Activated CD4-positive, alpha-beta T cell treated with anti-CD3 and anti-CD28 coated beads, Interleukin-2, amount 50 U/mL, for 1 hour (primary cell): ENCODE results near the gene PEX14.

Experiments
- DNase-seq: peaks from one replicate; pipeline ENCODE4 v3.0.0-alpha.2; 2020

The PEX14 gene

DNA sequence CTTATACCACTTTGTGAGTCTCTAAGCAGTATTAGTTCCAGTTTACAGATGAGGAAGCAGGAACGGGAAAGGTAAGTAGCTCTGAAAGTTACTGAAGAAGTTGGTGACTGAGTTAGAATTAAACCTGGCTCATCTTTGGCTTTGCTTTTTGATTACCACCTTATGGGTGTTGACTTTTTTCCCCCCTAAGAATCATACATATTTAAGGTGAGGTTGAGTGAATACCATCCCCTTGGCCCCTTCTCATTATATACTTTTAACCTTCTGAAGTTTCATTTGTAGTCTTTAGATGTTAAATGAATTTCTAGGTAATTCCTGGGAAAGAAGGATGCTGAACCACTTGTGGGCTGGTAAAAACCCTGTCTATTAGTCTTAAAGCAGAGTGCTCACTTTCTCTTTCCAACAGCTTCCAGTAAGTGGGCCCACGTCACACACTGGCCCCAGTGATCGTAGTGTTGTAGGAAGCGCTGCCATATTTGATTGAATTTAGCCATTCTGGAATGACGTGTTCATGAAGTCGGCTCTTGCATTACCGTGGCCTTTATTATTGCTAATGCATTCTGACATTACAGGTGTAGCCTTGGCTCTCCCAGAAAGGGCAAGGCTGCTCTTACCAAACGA is 46.9 kb downstream of the PEX14 start:
- DNase-seq, result no peak

DNA sequence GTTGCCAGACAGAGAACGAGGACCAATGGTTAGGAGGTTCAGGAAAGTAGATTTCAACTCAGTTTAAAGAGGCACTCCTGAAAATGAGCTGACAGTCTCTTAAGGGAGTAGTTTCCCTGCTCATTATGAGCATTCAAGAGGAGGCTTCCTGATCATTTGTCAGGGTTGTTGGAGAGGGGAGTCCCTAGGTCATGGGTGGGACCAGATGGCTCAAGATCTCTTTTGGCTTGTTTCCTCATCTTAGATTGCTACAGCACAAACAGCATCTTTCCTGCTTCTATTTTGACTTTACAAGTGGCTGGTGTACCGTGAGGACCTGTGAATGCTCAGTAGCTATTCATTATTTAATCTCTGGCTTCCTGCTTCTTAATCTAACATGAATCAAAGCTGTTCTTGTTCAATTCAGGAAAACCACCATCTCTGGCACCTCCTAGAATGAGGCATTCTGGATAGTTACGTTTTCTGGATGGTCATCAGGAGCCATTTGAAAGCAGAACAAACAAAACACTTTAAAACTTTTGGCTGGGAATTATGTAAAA is 47.6 kb downstream of the PEX14 start:
- no peak for DNase-seq

DNA sequence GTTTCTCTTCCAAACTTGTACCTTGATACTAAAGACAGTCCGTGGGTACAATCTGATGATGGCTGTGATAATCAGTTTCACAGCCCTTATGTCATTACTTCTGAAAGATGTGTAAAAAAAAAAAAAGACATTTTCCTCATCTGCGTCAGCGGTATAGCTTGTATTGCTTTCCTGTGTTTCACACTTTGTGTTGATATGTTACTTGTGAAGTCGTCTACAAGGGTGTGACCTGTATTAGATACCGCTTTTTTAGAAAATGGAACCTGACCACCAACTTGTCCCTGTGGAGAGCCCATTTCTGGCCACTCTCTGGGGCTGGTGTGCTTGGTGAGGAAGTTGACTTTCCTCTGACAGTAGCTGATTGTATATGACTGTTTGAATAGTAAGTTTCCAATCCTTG is 50.5 kb downstream of the PEX14 start:
- no peak for DNase-seq

DNA sequence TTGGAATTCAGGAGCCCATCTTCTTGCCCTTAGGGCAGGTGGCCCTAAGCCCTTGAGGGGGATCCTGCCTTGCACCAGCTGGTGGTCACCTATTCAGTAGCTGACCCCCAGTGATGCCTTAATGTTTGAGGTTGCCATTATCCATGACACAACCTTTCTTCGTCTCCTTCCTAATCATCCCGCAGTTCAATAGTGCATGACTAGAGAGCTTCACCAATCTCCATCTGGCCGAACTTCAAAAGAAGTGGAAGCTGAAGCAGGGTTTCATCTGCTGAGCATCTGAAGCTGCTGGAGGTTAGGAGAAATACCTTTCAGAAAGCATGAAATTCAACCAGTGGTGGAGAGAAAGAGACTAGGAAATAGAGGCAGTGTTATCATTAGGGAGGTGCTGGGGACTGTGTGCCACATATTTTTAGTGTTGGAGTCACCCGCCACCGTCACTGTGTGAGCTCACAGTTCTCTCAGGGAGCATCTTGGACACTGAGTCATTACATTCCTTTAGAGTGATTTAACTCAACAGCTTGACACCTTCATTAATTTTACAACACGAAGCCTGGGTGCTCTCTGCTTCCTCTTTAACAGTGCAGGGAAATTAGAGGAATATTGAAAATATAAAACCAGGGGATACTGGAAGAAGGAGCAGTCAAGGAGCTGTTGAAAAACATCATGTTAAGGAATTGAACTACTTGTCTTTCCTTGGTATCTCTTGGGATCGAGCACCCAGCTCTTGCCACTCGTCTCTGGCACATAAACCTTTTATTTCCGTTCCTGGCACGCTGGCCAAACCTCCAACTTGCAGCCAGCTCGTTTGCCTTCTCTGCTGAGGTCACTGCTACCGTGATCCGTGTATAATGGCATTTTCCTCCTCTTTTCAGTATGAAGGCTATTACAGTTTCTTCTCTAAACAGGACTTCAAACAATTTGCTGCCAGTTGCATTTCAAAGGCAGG is 53.6 kb downstream of the PEX14 start:
- DNase-seq, result no peak

DNA sequence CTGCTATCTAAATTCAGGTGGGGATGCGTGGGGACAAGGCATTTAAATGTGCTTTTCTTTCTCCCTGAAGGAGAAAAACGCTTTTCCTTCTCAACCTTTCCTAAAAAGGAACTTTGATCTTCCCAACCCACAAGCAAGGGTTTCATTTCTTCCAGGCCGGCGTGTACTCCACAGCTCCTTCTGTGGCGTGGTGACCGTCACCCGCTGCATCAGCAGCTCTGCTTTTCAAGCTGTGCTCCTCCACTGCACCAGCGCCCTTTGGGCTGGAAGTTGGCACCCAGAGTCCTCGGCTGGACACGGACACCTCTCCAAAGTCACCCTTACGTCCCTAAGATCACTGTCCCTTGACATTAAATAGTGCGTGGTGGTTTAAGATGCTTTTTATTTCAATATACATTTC is 54.3 kb downstream of the PEX14 start:
- DNase-seq, result no peak

DNA sequence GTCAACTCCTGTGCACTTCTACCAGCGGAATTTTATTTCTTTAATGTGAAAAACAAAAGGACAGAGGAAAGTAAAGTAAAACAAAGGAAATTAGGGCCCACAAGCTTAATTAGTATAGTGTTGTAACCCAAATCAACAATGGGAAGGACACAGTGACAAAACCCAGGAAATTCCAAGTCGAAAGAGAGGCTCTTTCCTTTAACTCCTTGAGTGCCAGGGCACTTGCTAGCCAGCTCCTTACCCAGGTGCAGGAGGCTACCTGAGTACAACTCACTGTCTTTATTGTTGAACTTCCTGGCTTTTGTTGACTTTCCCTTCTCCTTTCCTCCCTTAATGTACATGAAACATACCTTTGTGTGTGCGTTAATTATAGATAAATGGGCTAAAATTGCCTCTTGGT is 55.0 kb downstream of the PEX14 start:
- DNase-seq, result no peak

DNA sequence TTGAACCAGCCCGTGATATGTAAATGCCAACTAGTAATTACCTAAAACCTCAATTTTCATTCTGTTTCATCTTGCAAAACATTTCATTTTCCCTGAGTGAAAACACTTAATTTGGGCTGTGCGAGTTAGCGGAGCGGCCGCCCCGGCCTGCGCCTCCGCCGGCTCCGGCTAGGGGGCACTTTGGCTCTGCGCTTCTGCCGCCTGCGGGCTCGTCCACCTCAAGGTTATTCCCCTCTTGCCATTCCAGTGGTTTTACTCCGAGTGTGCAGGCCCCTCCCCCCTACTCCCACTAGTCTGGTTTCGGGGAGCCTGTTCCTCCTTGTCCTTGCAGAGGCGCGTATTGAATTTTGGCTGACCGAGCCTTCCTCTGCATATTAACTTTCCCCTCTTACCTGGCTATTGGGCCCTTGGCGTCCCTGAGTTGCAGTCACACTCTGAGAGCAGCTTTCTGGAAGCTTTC is 55.6 kb downstream of the PEX14 start:
- no peak for DNase-seq

DNA sequence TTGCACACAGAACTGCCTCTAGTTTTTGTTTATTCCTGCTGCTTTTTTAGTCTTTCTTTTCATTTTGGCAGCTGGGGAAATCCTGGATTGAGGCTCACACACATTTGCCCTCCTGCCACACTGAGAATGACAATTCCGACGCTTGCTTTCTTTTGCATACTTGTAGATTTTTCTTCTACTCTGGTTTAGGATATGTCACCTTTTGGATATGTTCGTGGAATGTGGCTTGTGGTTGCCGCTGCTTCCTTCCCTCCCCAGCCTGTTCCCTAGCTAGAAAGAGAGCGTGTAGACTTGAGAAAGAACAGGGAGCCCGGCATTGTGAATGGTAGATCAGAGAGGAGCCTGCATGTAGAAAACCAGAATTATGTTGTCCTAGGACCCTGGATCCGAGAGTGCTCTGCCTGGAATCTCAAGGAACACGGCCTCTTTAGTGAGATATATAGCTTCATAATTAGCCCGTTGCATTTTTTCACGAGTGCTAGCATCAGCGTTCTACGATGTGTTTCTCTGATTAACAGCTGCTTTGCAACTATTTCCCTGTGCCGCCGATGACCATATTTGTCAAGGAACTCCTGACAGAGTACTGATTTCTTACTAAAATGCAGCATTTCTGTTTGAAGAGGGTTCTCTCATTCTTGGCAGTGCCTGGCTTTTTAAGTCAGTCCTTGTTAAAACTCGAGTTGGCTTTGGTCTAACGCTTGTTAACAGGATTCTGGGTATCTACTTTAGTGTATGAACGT is 56.2 kb downstream of the PEX14 start:
- DNase-seq, result no peak

DNA sequence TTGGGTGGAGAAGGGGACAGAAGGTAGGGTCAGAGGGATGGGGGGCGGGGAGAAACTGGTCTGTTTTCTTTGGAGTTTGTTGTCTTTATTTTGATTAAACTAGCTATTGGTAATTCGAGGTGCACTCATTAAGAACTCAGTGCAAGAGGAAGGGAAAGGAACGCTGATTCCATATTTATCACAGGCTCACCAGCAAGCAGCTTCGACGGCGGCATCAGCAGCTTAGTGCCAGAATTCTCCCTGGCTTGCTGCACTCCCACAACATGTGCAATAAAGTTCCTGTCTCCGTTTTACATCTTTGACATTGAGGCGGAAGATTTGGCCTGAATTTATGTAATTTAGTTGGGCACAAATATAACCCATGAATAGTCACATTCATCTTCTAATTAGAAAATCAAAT is 57.6 kb downstream of the PEX14 start:
- no peak for DNase-seq

DNA sequence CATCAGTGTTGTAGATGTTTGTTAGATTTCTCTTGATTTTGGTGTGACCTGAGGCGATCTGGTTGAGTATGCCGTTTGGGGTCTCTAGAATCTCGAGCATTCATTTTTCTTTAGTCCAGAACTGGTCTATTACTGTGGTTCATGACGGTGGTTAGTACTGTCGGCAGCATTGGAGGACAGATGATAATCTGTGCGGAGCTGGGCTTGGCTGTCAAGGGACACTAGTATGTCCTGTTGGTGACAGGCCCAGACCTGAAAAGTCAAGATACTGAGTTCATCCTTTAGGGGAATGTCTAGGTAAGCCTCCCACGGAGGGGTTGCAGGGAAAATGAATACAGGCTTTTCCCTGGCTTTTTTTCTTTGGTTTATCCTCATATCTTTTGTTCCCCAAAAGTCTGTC is 59.8 kb downstream of the PEX14 start:
- DNase-seq, result no peak

DNA sequence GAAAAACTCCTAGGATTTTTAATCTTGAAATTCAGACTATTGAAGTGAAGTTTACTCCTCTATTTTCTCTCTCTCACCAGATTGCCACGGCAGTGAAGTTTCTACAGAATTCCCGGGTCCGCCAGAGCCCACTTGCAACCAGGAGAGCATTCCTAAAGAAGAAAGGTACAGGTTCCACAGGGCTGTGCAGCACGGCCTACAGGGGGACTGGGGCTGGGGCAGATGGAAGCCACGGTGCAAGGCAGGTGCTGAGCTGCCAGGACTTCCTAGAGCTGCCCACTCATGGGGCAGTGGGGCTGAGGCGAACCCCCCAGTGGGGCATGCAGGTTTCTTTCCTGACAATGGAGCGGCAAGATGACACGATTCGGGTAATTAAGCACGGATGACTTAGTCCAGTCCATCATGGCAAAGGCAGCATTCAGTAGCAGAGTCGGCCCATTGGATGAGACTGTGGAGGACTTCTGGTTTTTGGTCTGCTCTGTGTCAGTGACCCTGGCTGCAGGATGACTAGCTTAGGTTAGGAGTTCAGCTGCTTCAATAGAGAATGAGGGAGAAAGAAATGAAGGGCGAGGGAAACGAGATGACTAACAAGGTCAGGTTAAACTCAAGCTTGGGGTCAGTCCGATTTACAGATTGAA is 61.5 kb downstream of the PEX14 start:
- no peak for DNase-seq

DNA sequence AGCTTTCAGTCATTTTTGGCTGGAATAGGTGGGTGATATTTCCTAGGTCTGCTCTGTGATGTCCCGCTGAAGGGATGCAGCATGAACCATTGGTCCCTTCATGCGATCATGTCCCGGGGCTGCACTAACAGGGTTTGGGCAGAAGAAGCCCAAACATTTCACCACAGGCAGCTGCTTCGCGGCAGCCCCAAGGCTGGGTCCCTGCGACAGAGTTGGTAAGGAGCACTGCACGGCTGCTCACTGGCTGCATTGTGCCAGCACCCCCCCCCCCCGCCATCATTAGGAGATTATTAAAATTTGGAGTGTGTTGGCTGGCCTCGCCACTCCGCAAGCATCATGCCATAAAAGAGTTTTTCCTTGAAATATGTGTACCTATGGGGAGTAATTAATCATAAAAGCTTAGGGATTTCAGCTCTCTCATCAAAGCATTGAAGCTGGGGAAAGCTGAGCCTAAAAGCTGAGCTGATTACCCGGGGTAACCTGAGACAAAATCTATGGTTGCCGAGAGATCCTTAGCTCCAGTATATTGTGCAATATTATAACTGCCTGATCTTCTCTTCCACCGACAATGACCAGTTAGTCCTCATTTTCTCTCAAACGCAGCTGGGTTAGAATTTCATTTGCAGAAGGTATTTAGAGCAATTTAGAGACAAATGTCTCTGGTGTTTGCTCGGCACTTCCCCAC is 62.5 kb downstream of the PEX14 start:
- DNase-seq, result no peak

DNA sequence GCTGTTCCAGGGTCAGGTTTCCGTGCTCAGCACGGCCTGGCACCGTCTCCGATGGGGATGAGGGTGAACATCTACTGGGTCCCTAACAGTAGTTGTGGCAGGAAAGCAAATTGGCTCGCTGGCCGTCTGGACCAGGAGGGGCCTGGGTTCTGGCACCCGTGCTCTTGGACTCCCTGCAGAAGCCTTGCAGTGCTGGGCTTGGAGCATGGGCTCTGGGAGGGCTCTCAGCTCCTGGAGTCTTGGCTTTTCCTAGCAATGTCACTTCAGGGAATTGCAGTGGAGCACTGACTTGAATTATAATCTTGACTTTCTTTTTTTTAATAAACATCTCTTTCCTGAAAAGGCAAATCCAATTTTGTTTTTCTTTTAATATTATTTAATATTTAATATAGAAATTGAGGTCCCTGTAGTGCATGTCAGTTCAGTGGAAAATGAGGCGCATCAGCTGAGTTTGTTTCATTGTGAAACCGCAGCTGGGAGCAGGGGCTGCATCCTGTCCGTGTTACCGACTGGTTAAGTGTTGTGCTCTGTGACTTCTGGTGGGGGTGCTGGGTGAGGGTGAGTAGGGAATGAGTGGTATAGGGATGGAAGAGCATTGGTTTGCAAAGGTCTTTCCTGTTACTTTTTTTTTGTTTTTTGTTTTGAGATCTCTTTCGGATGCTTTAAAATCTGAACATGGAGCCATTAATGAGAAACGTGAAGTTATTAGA is 64.1 kb downstream of the PEX14 start:
- DNase-seq, result no peak

DNA sequence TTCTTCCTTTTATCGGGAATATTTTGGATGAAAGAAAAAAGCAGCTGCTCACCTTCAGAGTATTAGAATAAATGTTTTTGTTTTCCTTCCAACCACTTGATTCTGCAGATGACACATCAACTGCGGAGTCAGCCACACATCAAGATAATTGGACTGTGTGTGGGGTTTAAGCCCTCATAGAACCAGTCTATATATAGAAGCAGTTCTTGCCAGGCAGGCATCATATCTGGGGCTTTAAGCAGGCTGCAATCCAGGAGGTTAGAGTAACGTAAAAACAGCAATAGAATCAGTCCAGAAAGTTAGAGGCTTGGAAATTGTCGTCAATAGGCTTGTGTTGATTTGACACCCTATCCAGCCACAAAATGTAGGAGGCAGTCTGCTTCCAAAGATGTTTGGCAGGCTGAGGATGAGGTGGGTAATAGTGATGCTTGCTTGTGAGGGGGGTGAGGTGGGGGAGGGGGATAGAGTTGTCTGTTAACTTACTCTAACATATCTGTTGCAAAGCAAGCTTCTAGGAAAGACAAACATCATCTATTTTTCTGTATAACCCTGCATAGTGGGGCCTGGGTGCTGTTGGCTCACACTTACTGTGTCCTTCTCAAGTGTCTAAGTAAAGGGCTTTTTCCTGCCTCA is 64.8 kb downstream of the PEX14 start:
- DNase-seq, result no peak

DNA sequence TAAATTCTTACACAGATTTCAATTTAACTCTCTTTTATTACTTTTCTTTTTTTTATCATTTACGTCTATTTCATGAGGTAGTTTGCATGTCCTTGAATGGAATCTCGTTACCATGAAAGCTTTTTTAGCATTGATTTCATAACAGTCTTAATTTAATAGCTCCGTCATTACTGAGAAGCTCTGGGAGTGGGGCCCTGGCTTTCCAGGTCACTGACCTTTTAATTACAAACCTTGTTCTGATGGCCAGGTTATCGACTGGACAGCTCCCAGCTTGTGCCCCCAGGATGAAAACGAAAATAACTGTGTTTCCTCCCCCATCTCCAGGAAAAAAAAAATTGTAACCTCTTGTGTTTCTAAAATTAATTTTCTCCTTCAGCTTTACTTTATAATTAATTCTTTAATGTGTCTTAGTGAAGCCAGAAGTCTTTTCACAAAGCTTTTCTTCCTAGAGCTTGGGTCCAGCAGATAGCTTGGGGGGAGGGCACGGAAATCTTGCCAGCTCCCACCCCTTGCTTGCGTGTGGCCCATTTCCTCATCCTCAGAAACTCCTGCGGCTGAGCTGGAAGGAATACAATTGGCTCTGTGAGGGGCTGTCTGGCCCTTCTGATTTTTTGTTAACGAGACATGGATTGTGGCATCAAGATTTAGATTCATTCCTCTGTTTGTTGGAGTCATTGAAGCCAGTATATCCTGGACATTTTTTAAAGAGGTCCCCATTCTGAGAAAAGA is 65.7 kb downstream of the PEX14 start:
- no peak for DNase-seq

DNA sequence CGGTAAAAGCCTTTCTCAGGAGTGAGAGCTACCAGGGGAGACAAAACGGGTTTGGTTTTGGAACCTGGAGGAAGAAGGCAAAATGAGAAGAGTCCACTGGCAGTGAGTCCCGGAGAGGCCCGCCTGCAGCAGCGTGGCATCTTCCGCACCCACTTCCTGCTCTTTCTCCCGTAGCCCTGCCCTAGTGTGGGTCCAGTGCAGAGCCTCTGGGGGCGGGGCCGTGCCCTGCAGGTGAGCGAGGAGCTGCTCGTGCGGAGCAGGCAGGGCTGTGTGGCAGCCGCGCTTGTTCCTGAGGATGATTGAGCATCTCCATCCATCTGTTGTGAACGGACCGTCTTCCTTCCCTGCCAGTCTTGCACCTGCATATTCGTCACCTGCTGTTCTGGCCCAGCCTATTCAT is 66.5 kb downstream of the PEX14 start:
- DNase-seq, result no peak

DNA sequence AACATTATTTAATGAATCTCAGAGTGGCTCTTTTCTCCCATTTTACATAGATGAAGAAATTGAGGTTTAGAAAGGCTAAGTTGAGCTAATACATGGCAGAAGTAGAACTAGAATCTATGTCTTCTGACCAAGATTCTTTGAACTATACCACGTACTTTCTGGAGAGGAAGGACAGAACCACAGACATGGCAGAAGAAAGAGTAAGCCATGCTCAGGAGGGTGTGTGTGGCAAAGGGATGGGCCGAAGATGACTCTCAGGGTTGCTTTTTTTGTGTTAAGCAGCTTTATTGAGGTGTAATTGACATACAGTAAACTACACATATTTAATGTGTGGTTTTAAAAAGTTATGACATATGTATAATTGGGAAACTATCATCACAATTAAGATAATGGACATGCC is 69.5 kb downstream of the PEX14 start:
- no peak for DNase-seq

DNA sequence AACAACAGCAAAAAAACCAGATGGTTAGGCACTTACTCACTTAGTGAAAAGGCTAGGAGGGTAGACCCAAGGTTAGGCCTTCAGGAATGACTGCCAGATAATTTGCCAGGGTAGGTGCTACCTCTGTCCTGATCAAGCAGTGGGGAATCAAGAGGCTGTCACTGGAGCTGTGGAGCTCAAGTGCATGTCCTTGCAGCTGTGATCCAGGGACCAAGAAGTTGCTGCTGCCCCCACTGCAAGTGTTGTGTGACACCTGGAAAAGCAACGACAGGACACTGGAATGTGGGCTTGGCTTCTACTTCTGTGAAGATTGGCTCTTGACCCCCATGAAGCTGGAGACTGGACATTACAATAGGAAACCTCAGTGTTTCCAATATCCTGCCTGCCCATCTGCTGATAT is 72.1 kb downstream of the PEX14 start:
- DNase-seq, result no peak

DNA sequence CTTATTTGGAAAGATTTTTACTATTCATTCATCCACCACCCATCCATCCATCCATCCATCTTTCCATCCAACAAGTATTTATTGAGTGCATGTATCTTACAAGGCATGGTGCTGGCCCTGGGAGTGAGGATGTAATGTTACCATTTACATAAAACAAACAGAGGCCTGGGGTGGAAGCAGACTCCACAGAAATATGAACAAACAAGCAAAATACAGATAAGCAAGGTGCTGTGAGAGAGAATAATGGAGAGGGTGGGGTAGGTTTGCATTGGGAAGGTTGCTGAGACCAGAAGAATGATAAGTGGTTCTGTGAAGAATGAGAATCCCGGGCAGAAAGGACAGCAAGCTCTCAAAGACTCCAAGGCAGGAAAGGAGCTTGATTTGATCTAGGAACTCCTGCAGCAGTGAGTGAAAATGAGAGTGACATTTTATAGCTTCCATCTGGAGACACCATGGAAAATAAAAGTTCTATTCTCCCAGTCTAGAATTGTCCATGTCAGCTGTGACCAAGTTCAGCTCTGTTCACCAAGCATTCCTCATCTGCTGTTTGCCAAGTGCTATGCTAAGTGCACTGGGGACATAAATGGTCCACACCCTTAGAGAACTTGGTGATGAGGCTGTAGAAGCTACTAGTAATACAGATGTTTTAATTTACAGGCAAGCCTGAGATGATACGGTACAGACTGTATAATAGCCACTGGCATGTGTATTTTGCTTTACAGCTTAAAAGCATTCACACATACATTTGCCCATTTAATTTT is 75.3 kb downstream of the PEX14 start:
- no peak for DNase-seq

DNA sequence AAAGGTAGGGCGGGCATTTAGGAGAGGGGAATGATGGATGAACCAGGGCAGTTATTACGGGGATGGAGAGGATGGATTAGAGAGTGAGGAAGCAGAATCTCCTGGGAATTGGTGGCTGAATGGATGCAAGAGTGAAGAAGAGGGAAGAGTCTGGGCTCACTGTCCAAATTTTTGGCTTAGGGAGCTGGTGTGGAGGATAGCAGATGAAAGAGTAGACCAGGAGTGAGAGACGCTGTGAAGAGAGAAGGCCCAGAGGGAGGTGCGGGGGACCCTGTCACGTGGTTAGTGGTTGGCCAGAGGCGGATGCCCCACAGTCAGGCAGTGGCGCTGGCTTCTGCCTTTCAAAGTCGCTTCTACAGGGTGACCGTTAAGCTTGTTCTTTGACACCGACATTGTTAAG is 78.4 kb downstream of the PEX14 start:
- no peak for DNase-seq
